Cardiac muscle cell (in vitro differentiated cells and primary cell): ENCODE measurements around the gene RNF208. TPM values are rescaled to one million over a fixed set of nuclear protein-coding genes. Genes with fewer than 3 reads are reported as not detected.

Experiments
- DNase-seq, 2 donors: peaks; one replicate each; pipeline versions ENCODE4 v3.0.0 to v3.0.0-alpha.2; 2010 to 2017; ENCODE audit warnings: low read depth in 1 of 2, low spot score in 1 of 2
- H3K27ac ChIP-seq: fragments of 200-600 bp; sonication (generic); 2 replicates; pipeline ENCODE4 v1.5.1; 2016
- H3K27me3 ChIP-seq: fragments of 200-600 bp; sonication (generic); 2 replicates; pipeline ENCODE4 v1.6.0; 2016; ENCODE audit warnings: control low read depth
- H3K36me3 ChIP-seq: fragments of 200-600 bp; sonication (generic); 2 replicates; pipeline ENCODE4 v1.5.1; 2016; ENCODE audit warnings: control low read depth
- H3K4me1 ChIP-seq: fragments of 200-600 bp; sonication (generic); 2 replicates; pipeline ENCODE4 v1.8.1; 2017; ENCODE audit warnings: low read depth, mild to moderate bottlenecking, mixed run types
- H3K4me3 ChIP-seq: fragments of 200-600 bp; sonication (generic); 2 replicates; pipeline ENCODE4 v1.5.1; 2016; ENCODE audit warnings: mild to moderate bottlenecking
- H3K9me3 ChIP-seq: fragments of 200-600 bp; sonication (generic); 2 replicates; pipeline ENCODE4 v1.5.1; 2017; ENCODE audit warnings: low read depth, mild to moderate bottlenecking, control low read depth
- CTCF ChIP-seq: IDR thresholded peaks from 2 replicates; pipeline ENCODE4 v1.5.1; 2012; ENCODE audit warnings: low read depth, mild to moderate bottlenecking, low read length
- polyA plus RNA-seq: library from polyadenylated mRNA; unstranded; fragments of >200 nt; fragmentation: Nextera tagmentation; extraction: Ambion mirVana; gene quantifications from 2 replicates; pipeline ENCODE4 v1.2.1, GENCODE V29; 2016
- total RNA-seq: library from RNA; depleted of rRNA; stranded (reverse); fragments of >200 nt; gene quantifications from 2 replicates; pipeline ENCODE4 v1.2.3, GENCODE V29; 2016

Gene RNF208
- total and polyA plus RNA-seq, 2 experiments from 2014 or later = 6.1 to 23.1 TPM

DNA sequence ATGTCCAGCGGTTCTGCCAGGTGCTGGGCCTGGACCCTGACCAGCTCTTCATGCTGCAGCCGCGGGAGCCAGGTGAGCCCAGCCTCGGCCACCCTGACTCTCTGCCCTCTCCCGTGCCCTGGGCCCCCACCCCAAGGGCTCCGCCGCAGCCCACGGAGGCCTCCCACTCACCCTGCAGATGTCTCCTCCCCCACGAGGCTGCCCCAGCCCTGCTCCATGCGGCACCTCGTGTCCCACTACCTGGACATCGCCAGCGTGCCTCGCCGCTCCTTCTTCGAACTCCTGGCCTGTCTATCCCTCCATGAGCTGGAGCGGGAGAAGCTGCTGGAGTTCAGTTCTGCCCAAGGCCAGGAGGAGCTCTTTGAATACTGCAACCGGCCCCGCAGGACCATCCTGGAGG, 7.4 kb downstream of the RNF208 start:
- Histone ChIP-seq H3K27ac (no peak overlapping the region), H3K4me1 (peaks cover 19% of the 10 kb centered on the region), H3K4me3 (no peak overlapping the region), H3K27me3 (no peaks in the 10 kb centered on the region), H3K36me3 (no peaks in the 10 kb centered on the region), H3K9me3 (no peaks in the 10 kb centered on the region)
- no peak for TF ChIP-seq CTCF
- DNase-seq = no peak

DNA sequence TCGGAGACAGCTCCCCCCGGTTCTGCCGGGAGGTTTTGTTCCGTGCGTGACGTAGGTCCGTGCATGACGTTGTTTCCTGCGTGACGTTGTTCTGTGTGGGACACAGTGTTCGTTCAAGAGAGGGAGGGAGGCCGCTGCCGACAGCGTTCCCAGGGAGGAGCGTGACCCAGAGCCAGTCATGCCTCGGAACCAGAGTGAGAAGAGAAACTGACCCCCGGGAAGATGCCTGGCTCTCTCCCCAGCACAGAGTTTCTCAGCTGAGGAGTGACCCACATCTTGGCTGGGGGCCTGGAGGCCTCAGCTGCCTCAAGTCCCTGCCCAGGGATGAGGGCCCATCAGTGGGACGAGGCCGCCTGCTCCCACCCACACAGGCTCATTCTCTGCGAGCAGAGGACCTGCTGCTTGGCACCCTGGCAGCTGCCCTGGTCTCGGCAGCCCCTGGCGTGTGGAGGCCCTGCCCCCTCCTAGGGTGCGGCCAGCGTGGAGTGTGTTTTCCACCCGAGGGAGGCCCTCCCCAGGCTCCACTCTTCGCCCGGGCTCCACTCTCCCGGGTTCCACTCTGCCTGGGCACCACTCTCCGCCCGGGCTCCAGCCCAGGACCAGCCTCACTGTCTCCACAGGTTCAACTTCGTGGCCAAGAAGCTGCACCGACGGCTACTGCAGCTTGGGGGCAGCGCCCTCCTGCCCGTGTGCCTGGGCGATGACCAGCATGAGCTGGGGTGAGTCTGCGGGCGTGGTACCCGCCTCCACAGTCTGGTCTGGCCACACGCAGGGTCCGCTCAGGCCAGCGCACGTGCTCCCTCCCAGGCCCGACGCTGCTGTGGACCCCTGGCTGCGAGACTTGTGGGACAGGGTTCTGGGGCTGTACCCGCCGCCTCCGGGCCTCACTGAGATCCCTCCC, 8.6 kb downstream of the RNF208 start:
- no peak overlapping the region for H3K4me3 ChIP-seq
- no peaks in the 10 kb centered on the region for H3K27me3 ChIP-seq
- DNase-seq = no peak
- H3K36me3 ChIP-seq = no peaks in the 10 kb centered on the region
- peaks cover 12% of the 10 kb centered on the region for H3K4me1 ChIP-seq
- no peaks in the 10 kb centered on the region for H3K9me3 ChIP-seq
- TF ChIP-seq CTCF = no peak
- H3K27ac ChIP-seq = no peak overlapping the region

DNA sequence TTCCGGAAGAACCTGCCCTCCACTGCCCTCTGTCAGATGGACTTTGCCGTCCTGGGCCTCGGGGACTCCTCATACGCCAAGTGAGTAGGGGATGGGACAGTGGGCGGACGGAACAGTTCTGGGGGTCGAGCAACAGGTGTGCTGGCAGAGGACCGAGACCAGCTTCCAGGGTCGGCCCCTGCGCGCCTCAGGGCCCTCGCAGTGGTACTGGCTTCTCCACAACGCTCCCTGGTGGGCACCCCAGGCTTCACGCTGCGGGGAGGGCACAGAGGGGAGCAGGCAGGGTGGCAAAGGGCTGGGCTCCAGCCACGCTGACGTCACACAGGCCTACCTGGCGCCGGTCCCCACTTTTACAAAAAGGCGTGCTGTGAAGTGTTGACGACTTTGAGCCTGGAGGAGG, 9.5 kb downstream of the RNF208 start:
- TF ChIP-seq CTCF = no peak
- DNase-seq = no peak
- H3K9me3 ChIP-seq = no peaks in the 10 kb centered on the region
- H3K27ac ChIP-seq = no peak overlapping the region
- peaks cover 3% of the 10 kb centered on the region for H3K4me1 ChIP-seq
- no peak overlapping the region for H3K4me3 ChIP-seq
- H3K36me3 ChIP-seq = no peaks in the 10 kb centered on the region
- H3K27me3 ChIP-seq = no peaks in the 10 kb centered on the region

- Histone ChIP-seq H3K27ac (no peak overlapping the region), H3K9me3 (no peaks in the 10 kb centered on the region), H3K4me1 (peaks cover under 1% of the 10 kb centered on the region), H3K36me3 (no peaks in the 10 kb centered on the region), H3K27me3 (no peaks in the 10 kb centered on the region), H3K4me3 (no peak overlapping the region)
- TF ChIP-seq CTCF = no peak
- no peak for DNase-seq
Observed at GRCh38 chr9:137211532-137211931, 10.5 kb downstream of the RNF208 start.

DNA sequence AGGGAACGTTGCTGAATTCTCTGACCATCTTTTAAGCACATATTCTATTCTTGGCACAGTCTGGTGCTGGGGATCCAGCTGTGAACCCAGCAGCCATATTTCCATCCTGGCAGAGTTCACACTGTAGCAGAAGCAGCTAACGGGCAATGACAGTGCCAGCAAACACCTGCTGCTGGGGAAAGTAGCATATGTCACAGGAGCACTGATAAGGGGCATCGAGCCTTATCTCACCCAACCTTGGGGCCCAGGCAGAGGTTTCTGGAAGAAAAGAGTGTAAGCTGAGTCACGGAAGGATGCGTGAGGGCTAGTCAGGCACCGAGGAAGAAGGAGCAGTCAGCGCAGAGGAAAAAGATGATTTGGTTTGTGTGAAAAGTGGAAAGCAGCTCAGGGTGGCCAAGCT, 15.4 kb downstream of the RNF208 start:
- Histone ChIP-seq H3K36me3 (no peaks in the 10 kb centered on the region), H3K9me3 (no peaks in the 10 kb centered on the region), H3K4me1 (peaks cover 24% of the 10 kb centered on the region), H3K27ac (no peak overlapping the region), H3K4me3 (peak overlapping the region; percentile 86), H3K27me3 (no peaks in the 10 kb centered on the region)
- DNase-seq = no peak
- no peak for TF ChIP-seq CTCF
